ENCODE data around the gene COG8. TPM values are rescaled to one million over a fixed set of nuclear protein-coding genes. Genes with fewer than 3 reads are reported as not detected.

Gene COG8
- total and polyA plus RNA-seq, 2 of the 8 experiments (the other 6 are each of a cell fraction or from before 2014, with no cell fraction given) = 49.1 to 55.6 TPM

GRCh38 chr16:69320740-69321073 is 18.7 kb downstream of the COG8 start (continued):
- TF ChIP-seq SAP30 (IDR thresholded peaks at IDR 0.05; ENCODE audit: insufficient read depth, insufficient replicate concordance, low read length) = no peak
- TF ChIP-seq KDM4A (IDR thresholded peaks at IDR 0.05; ENCODE audit: low read depth, low read length, severe bottlenecking) = no peak
- TF ChIP-seq SRF (IDR thresholded peaks at IDR 0.05; ENCODE audit: low read depth, low read length) = no peak
- TF ChIP-seq EP300 (IDR thresholded peaks at IDR 0.05; ENCODE audit: borderline replicate concordance in 1 of 2, low read depth in 2 of 2, low read length in 2 of 2) = no peak
- no peak for TF ChIP-seq SP1 (IDR thresholded peaks at IDR 0.05; ENCODE audit: low read depth, low read length)
- TF ChIP-seq MAX (IDR thresholded peaks at IDR 0.05) = no peak
- TF ChIP-seq BRCA1 (IDR thresholded peaks at IDR 0.05; ENCODE audit: low read depth, low read length) = no peak
- no peak for TF ChIP-seq CBX5 (IDR thresholded peaks at IDR 0.05; ENCODE audit: low read depth, low read length)
